ENCODE measurements around the gene PCDH12.

DNA sequence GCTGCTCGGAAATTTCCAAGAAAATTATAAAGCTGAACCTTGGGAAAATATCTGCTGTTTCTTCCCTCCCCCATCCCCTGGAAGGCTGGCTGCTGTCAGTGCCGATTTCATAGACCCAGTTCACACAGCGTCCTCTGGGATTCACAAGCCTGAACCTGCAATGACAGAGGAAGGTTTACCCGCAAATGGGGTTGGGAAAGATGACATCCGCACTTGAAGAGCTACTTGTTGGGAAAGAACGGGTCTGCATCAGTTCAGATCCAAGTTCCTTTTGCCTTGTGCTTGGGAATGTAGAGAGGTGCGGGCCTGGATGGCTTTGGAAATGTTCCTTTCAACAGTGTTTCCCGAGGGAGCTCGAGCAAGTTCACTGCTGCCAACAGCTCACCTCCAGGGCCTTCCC lies 13.9 kb downstream of the PCDH12 start:
- no peak for TF ChIP-seq EZH2 (IDR thresholded peaks at IDR 0.05; ENCODE audit: borderline replicate concordance, insufficient read depth, low read depth, low read length, poor library complexity, severe bottlenecking)
- TF ChIP-seq, protein P1, sequence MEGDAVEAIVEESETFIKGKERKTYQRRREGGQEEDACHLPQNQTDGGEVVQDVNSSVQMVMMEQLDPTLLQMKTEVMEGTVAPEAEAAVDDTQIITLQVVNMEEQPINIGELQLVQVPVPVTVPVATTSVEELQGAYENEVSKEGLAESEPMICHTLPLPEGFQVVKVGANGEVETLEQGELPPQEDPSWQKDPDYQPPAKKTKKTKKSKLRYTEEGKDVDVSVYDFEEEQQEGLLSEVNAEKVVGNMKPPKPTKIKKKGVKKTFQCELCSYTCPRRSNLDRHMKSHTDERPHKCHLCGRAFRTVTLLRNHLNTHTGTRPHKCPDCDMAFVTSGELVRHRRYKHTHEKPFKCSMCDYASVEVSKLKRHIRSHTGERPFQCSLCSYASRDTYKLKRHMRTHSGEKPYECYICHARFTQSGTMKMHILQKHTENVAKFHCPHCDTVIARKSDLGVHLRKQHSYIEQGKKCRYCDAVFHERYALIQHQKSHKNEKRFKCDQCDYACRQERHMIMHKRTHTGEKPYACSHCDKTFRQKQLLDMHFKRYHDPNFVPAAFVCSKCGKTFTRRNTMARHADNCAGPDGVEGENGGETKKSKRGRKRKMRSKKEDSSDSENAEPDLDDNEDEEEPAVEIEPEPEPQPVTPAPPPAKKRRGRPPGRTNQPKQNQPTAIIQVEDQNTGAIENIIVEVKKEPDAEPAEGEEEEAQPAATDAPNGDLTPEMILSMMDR (IDR thresholded peaks at IDR 0.05) = no peak
